ENCODE results near the gene RTL10.

Gene RTL10

GRCh38 chr22:19819911-19820879, 34.5 kb downstream of the RTL10 start:
- H4K20me1 ChIP-seq (ENCODE audit: insufficient read depth, low read length), result no peaks in the 10 kb centered on the region
- no peaks in the 10 kb centered on the region for H3K9me2 ChIP-seq (replicated peaks; ENCODE audit: insufficient read depth, low read length)
- no peak for DNase-seq
- no peak overlapping the region for H3K27ac ChIP-seq (ENCODE audit: low read length)
- no peak overlapping the region for H3K9ac ChIP-seq (ENCODE audit: low read length)
- H3K9me3 ChIP-seq (replicated peaks; ENCODE audit: insufficient read depth, low read length), result no peaks in the 10 kb centered on the region
- no peaks in the 10 kb centered on the region for H3K36me3 ChIP-seq (replicated peaks; ENCODE audit: insufficient read depth, low read length)
- no peaks in the 10 kb centered on the region for H3K4me1 ChIP-seq (ENCODE audit: low read length)
- H3K4me3 ChIP-seq (ENCODE audit: low read length), result no peak overlapping the region
- no peaks in the 10 kb centered on the region for H3K27me3 ChIP-seq (replicated peaks; ENCODE audit: insufficient read depth, low read length)
- TF ChIP-seq EZH2 (optimal IDR thresholded peaks at IDR 0.05; ENCODE audit: low read depth, low read length) (no peak), EZH2phosphoT487 (IDR thresholded peaks at IDR 0.05; ENCODE audit: low read length) (no peak), CTCF (IDR thresholded peaks at IDR 0.05; ENCODE audit: low read length) (no peak)
- no peak overlapping the region for H3K4me2 ChIP-seq (ENCODE audit: low read depth, low read length)
- H3K79me2 ChIP-seq (ENCODE audit: low read length), result peaks cover 5% of the 10 kb centered on the region; the same call in 1 of the 2 replicates
- H3F3A ChIP-seq (ENCODE audit: insufficient read depth, low read length), result no peaks in the 10 kb centered on the region
- no peak overlapping the region for H2AFZ ChIP-seq (ENCODE audit: low read length)

GRCh38 chr22:19819208-19819910, 35.3 kb downstream of the RTL10 start:
- Histone ChIP-seq H3F3A (ENCODE audit: insufficient read depth, low read length) (no peaks in the 10 kb centered on the region), H3K4me3 (ENCODE audit: low read length) (no peak overlapping the region), H3K27me3 (replicated peaks; ENCODE audit: insufficient read depth, low read length) (no peaks in the 10 kb centered on the region), H3K79me2 (ENCODE audit: low read length) (peaks cover 5% of the 10 kb centered on the region; the same call in 1 of the 2 replicates), H3K9me3 (replicated peaks; ENCODE audit: insufficient read depth, low read length) (no peaks in the 10 kb centered on the region), H3K27ac (ENCODE audit: low read length) (no peak overlapping the region), H2AFZ (ENCODE audit: low read length) (no peak overlapping the region), H3K4me1 (ENCODE audit: low read length) (no peaks in the 10 kb centered on the region), H3K4me2 (ENCODE audit: low read depth, low read length) (no peak overlapping the region), H3K9me2 (replicated peaks; ENCODE audit: insufficient read depth, low read length) (no peaks in the 10 kb centered on the region), H3K36me3 (replicated peaks; ENCODE audit: insufficient read depth, low read length) (no peaks in the 10 kb centered on the region), H3K9ac (ENCODE audit: low read length) (no peak overlapping the region), H4K20me1 (ENCODE audit: insufficient read depth, low read length) (no peaks in the 10 kb centered on the region)
- TF ChIP-seq CTCF (IDR thresholded peaks at IDR 0.05; ENCODE audit: low read length) (no peak), EZH2 (optimal IDR thresholded peaks at IDR 0.05; ENCODE audit: low read depth, low read length) (no peak), EZH2phosphoT487 (IDR thresholded peaks at IDR 0.05; ENCODE audit: low read length) (no peak)
- no peak for DNase-seq

GRCh38 chr22:19818324-19819207, 36.1 kb downstream of the RTL10 start:
- no peak for DNase-seq
- Histone ChIP-seq H3F3A (ENCODE audit: insufficient read depth, low read length) (no peaks in the 10 kb centered on the region), H3K9me3 (replicated peaks; ENCODE audit: insufficient read depth, low read length) (no peaks in the 10 kb centered on the region), H3K36me3 (replicated peaks; ENCODE audit: insufficient read depth, low read length) (no peaks in the 10 kb centered on the region), H3K4me1 (ENCODE audit: low read length) (no peaks in the 10 kb centered on the region), H3K27me3 (replicated peaks; ENCODE audit: insufficient read depth, low read length) (no peaks in the 10 kb centered on the region), H2AFZ (ENCODE audit: low read length) (no peak overlapping the region), H3K4me3 (ENCODE audit: low read length) (no peak overlapping the region), H3K4me2 (ENCODE audit: low read depth, low read length) (no peak overlapping the region), H4K20me1 (ENCODE audit: insufficient read depth, low read length) (no peaks in the 10 kb centered on the region), H3K79me2 (ENCODE audit: low read length) (peaks cover 4% of the 10 kb centered on the region; the same call in 1 of the 2 replicates), H3K9ac (ENCODE audit: low read length) (no peak overlapping the region), H3K9me2 (replicated peaks; ENCODE audit: insufficient read depth, low read length) (no peaks in the 10 kb centered on the region), H3K27ac (ENCODE audit: low read length) (no peak overlapping the region)
- TF ChIP-seq EZH2 (optimal IDR thresholded peaks at IDR 0.05; ENCODE audit: low read depth, low read length), result no peak
- no peak for TF ChIP-seq CTCF (IDR thresholded peaks at IDR 0.05; ENCODE audit: low read length)
- TF ChIP-seq EZH2phosphoT487 (IDR thresholded peaks at IDR 0.05; ENCODE audit: low read length), result no peak

All from MM.1S (cell line).